ENCODE results near the gene IL31.

GRCh38 chr12:122160761-122161160, 13.3 kb downstream of the IL31 start:
- no peak for TF ChIP-seq CTCF (IDR thresholded peaks at IDR 0.05; ENCODE audit: borderline replicate concordance, extremely low read depth, low read length, poor library complexity, severe bottlenecking)
- TF ChIP-seq EZH2 (IDR thresholded peaks at IDR 0.05; ENCODE audit: borderline replicate concordance, low read depth, low read length, severe bottlenecking): no peak
